SK-N-MC (cell line): ENCODE measurements around the gene HOXA1.

Source experiments
- EZH2 ChIP-seq: fragments of 200-600 bp; sonication (generic); IDR thresholded peaks from one replicate; pipeline ENCODE4 v1.6.1; 2017; ENCODE audit warnings: antibody characterized with exemption
- POLR2AphosphoS5 ChIP-seq: IDR thresholded peaks from 2 replicates; pipeline ENCODE4 v1.6.1; 2012; ENCODE audit warnings: mild to moderate bottlenecking, low read depth, low read length, borderline replicate concordance

- no peak for TF ChIP-seq EZH2
- no peak for TF ChIP-seq POLR2AphosphoS5
These were observed 27.5 kb downstream of the HOXA1 start for GRCh38 chr7:27068259-27068658.
